Hepatic stellate cell (primary cell): ENCODE results near the gene MCF2L.

ENCODE experiments used
- DNase-seq: peaks from one replicate; pipeline ENCODE4 v3.0.0; 2011; ENCODE audit warnings: low spot score

The MCF2L gene

GRCh38 chr13:112999414-113000177 lies 30.6 kb downstream of the MCF2L start:
- no peak for DNase-seq

- DNase-seq = no peak
These were observed 31.6 kb downstream of the MCF2L start for GRCh38 chr13:113000575-113000974.

GRCh38 chr13:113001241-113002140 lies 32.5 kb downstream of the MCF2L start:
- peak; percentile 28 for DNase-seq

GRCh38 chr13:113002206-113002912 lies 33.3 kb downstream of the MCF2L start:
- DNase-seq = no peak

GRCh38 chr13:113002913-113003290 lies 33.9 kb downstream of the MCF2L start:
- no peak for DNase-seq

- no peak for DNase-seq
These were observed 35.1 kb downstream of the MCF2L start for GRCh38 chr13:113004126-113004525.

GRCh38 chr13:113005076-113005865 lies 36.3 kb downstream of the MCF2L start:
- DNase-seq = no peak

GRCh38 chr13:113005997-113006396 lies 37.0 kb downstream of the MCF2L start:
- no peak for DNase-seq

- no peak for DNase-seq
These were observed 37.6 kb downstream of the MCF2L start for GRCh38 chr13:113006660-113007059.

- no peak for DNase-seq
These were observed 39.8 kb downstream of the MCF2L start for GRCh38 chr13:113008851-113009250.

GRCh38 chr13:113009743-113010509 lies 40.9 kb downstream of the MCF2L start:
- DNase-seq = peak; percentile 36

GRCh38 chr13:113010510-113010865 lies 41.5 kb downstream of the MCF2L start:
- no peak for DNase-seq

- DNase-seq = no peak
These were observed 44.3 kb downstream of the MCF2L start for GRCh38 chr13:113013303-113013702.

GRCh38 chr13:113013878-113014751 lies 45.1 kb downstream of the MCF2L start:
- no peak for DNase-seq

GRCh38 chr13:113014752-113015745 lies 46.0 kb downstream of the MCF2L start:
- DNase-seq = no peak

- no peak for DNase-seq
These were observed 47.0 kb downstream of the MCF2L start for GRCh38 chr13:113015826-113016525.

- DNase-seq = no peak
These were observed 47.7 kb downstream of the MCF2L start for GRCh38 chr13:113016526-113017295.
